HG03097 (cell line): Measurements from ENCODE around the gene OTULIN.

Source experiments
- ATAC-seq: cut with Tn5 transposase; IDR thresholded peaks from one replicate; pipeline ENCODE4 v1.9.1; 2021; ENCODE audit not compliant: unreplicated experiment, low FRiP score

Gene OTULIN

DNA sequence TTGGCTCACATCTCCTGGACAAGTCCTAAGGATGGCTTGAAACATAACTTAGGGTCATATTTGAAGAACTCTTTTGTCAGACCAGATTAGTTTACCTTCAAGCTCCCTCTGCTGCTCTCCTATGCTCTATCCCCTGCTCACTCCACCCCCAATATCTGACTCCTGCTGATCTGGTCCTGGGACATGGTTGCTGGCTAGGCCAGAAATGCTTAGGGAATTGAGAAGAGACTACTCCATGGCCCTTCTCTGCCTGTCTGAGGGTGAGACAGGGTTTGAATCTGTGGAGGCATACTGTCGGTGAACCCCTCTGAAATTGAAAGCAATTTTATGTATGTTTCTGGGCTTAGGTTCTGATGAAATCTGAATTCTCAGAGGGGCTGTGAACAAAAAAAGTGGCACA is 3.3 kb downstream of the OTULIN start:
- no peak for ATAC-seq

DNA sequence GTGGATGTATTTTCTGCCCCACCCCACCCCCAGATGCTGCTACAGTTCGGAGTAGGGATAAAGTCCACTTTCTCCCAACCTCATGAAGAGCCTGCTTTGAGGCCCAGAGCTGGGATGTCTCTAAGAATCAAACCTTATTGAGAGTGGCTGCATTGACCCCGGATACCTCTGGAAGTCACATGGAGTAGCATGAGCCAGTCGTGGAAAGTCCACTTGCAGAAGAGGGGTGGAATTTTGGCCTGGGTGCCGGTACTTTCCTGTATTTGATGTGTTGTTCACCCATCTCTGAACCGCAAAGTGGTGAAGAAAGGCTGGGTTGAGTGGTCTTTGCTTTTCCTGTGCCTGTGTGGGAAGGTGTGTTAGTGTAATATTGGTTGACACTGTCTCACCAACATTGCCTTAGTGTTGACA is 3.7 kb downstream of the OTULIN start:
- ATAC-seq = no peak

DNA sequence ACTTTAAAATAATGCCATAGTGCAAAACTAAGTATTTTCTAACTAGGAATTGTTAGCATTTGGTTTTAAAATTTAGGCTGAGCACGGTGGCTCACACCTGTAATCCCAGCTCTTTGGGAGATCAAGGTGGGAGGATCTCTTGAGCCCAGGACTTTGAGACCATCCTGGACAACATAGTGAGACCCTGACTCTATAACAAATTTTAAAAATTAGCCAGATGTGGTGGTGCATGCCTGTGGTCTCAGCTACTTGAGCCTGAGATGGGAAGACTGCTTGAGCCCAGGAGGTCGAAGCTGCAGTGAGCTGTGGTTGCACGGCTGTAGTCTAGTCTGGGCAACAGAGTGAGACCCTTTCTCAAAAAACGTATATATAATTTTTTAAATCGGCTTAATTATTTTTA is 4.9 kb downstream of the OTULIN start:
- no peak for ATAC-seq

DNA sequence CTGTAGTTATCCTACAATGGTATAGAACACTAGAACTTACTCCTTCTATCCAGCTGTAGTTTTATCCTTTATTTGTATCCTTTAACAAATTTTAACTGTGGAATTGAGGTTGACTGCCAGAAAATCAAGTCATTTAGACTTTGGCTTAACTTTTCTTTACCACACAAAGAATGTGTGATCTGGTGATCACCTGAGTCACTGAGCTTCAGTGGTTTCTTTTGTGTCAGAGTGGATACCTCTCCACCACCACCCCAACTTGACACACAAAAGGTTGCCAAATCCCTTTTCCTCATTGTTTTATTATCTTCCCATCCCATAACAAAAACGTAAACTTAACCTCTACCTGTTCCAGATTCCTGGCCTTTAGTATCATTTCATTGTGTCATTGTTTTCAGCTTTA is 5.5 kb downstream of the OTULIN start:
- ATAC-seq = no peak

GRCh38 chr5:14671414-14671813 is 6.9 kb downstream of the OTULIN start:
- no peak for ATAC-seq

DNA sequence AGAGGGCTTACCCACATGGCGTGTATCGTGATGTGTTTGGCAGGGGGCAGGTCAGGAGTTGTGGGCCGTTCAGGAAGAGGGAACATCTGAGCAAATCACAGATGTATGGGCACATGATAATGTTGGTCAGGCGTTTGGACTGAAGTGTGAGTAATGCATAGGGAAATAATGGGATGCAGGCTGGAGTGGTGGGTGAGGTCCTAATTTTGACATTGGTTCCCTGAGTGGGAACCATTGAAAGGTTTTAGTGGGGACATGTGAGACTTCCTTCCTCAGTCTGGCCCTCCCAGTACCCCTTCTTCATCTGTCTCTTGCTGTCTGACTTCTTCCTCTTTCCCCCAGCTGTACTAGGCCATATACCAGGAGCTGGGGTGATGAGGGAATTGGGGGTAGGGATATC is 7.6 kb downstream of the OTULIN start:
- ATAC-seq = no peak

GRCh38 chr5:14672484-14673394 is 8.2 kb downstream of the OTULIN start:
- no peak for ATAC-seq

GRCh38 chr5:14673443-14673842 is 8.9 kb downstream of the OTULIN start:
- no peak for ATAC-seq

- no peak for ATAC-seq
These were observed 10.7 kb downstream of the OTULIN start for GRCh38 chr5:14674983-14675854.

GRCh38 chr5:14675865-14676300 is 11.4 kb downstream of the OTULIN start:
- peak; percentile 49 for ATAC-seq

GRCh38 chr5:14676320-14676719 is 11.8 kb downstream of the OTULIN start:
- peak; percentile 51 for ATAC-seq

DNA sequence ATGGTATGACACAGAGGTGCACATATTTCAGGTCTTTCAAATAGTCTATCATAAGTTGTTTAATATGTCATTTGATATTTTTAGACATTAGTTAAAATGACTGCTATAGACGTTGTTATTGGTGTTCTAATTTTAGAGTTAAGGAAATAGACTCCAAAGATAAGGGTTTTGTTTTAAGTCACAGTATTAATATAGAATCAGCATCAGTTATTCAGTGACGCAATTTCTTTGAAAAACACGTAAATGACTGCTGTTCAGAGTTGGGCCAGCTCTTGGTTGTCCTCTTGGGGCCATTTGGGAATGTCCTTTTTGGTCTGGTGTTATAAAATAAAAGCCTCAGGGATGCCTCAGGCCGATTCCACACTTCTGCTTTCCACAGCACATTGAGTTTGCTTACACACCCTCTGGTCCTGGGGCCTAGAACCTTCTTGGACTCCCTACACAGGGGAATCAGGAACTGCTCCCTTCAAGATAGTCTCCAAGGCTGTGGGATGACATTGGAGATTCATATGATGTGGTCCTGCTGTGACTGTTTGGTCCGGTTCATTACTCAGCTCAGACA is 14.3 kb downstream of the OTULIN start:
- no peak for ATAC-seq

DNA sequence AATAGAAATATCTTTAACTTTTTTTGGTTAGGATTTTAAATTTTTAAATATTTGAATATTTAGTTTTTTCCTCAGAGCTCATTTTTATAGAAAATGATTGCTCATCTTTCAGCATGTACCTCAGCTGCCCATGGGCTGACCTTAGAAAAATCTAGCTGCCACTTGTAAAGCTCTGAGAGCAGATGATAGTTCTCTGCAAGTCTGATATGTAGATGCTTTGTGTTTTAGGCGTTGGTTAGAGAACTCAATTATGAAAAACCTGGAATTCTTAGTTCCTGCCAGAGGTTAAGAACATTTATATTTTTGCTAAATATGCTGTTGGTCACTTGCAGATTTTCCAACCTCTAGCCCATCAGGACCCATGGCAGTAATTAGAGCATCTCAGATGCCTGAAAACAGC is 15.1 kb downstream of the OTULIN start:
- no peak for ATAC-seq

DNA sequence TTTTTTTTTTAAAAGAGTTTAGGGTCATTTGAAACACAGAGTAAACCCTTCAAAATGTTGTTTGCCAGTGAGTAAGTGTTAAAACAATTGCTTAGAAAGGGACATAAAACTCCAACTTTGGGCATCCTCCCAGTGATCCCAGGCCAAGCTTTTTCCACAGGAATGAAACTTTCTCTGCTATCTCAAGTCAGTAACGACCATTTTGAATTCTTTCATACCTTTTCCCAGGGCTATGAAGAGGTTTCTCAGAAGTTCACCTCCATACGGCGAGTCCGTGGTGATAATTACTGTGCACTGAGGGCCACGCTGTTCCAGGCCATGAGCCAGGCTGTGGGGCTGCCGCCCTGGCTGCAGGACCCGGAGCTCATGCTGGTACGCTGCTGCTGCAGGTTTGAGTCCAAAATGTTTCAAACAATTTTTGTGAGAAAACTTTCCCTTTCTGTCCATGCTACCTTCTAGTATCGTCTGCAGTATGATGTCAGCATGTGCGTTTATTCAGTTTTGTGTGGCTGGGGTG is 16.8 kb downstream of the OTULIN start:
- no peak for ATAC-seq

GRCh38 chr5:14683906-14684455 is 19.5 kb downstream of the OTULIN start:
- ATAC-seq = no peak

GRCh38 chr5:14684757-14685156 is 20.2 kb downstream of the OTULIN start:
- no peak for ATAC-seq

GRCh38 chr5:14685757-14686156 is 21.2 kb downstream of the OTULIN start:
- ATAC-seq = peak; percentile 80

GRCh38 chr5:14686517-14686916 is 22.0 kb downstream of the OTULIN start:
- ATAC-seq = no peak

DNA sequence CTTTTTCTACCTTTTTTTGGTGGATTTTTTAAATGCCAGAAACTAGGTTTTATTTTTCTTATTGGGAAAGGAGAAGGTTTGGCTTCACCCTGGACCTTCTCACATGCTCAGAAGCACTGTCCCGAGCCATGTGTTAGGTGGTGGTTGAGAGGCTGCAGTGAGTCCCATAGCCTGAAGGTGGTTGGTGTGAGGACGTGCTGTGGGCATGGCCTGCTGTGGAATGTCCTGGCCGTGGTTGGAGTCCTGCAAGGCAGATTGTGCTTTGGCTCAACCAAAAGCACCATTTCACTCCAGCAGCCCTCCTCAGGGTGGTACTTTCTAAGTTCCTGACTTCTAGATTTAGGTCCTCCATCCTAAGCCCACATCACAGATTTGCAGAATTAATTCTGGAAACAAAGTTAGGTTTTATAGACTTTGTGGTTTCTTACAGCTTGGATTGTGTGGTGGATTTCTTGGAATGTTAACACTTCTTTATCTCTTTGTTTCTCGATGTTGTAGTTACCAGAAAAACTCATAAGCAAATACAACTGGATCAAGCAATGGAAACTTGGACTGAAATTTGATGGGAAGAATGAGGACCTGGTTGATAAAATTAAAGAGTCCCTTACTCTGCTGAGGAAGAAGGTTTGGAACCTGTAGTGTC is 22.6 kb downstream of the OTULIN start:
- ATAC-seq = no peak

DNA sequence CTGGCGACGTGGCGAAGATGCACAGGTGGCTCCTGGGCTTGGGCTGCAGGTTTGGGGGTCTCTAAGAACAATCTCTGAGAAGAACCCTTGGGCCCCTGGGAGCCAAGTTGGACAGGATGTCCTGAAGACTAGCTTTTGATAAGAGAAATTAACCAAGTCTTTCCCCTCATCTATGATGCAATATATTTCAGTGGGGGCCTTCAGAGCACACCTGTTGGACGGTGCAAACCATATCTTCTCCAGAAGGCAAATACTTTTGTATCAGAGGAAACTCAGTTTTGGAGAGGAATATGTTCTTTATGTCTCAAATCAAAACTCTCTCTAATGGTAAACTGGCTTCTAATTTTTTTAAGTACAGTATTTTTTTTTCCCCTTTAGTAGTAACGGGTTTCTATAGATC is 28.6 kb downstream of the OTULIN start:
- no peak for ATAC-seq
